Neural progenitor cell (in vitro differentiated cells): ENCODE results near the gene PDE7B. TPM values are rescaled to one million over a fixed set of nuclear protein-coding genes. Genes with fewer than 3 reads are reported as not detected.

ENCODE experiments used
- DNase-seq: peaks from one replicate; pipeline ENCODE4 v3.0.0-alpha.2; 2016; ENCODE audit warnings: low spot score
- H2AFZ ChIP-seq: fragments of 200-600 bp; sonication (generic); replicated peaks from 2 replicates; pipeline ENCODE4 v1.6.1; 2016; ENCODE audit warnings: antibody characterized with exemption
- H3F3A ChIP-seq: fragments of 200-600 bp; sonication (generic); 2 replicates; pipeline ENCODE4 v1.6.1; 2016; ENCODE audit warnings: antibody characterized with exemption, low read depth
- H3K27ac ChIP-seq: fragments of 200-600 bp; sonication (generic); 2 replicates; pipeline ENCODE4 v1.5.1; 2016; ENCODE audit warnings: mild to moderate bottlenecking
- H3K27me3 ChIP-seq: fragments of 200-600 bp; sonication (generic); 2 replicates; pipeline ENCODE4 v1.6.1; 2016; ENCODE audit warnings: mild to moderate bottlenecking, moderate library complexity
- H3K36me3 ChIP-seq: fragments of 200-600 bp; sonication (generic); 2 replicates; pipeline ENCODE4 v1.5.1; 2016
- H3K4me1 ChIP-seq: fragments of 200-600 bp; sonication (generic); 2 replicates; pipeline ENCODE4 v1.6.1; 2016; ENCODE audit warnings: mixed run types
- H3K4me2 ChIP-seq: fragments of 200-600 bp; sonication (generic); 2 replicates; pipeline ENCODE4 v1.6.1; 2016
- H3K4me3 ChIP-seq: fragments of 200-600 bp; sonication (generic); 2 replicates; pipeline ENCODE4 v1.5.1; 2016
- H3K79me2 ChIP-seq: fragments of 200-600 bp; sonication (generic); 2 replicates; pipeline ENCODE4 v1.6.1; 2016; ENCODE audit warnings: low read depth
- H3K9ac ChIP-seq: fragments of 200-600 bp; sonication (generic); 2 replicates; pipeline ENCODE4 v1.6.1; 2016
- H3K9me3 ChIP-seq: fragments of 200-600 bp; sonication (generic); 2 replicates; pipeline ENCODE4 v1.5.1; 2016; ENCODE audit warnings: low read depth
- H4K20me1 ChIP-seq: fragments of 200-600 bp; sonication (generic); 2 replicates; pipeline ENCODE4 v1.6.1; 2016; ENCODE audit warnings: low read depth
- H3K27ac Mint-ChIP-seq: 3 replicates; pipeline ENCODE4 v1.8.0; 2021; ENCODE audit warnings: mixed read lengths
- H3K27me3 Mint-ChIP-seq: 2 replicates; pipeline ENCODE4 v1.8.0; 2022; ENCODE audit warnings: low read depth, mild to moderate bottlenecking, inconsistent platforms, moderate library complexity, mixed read lengths; ENCODE audit not compliant: insufficient read depth
- H3K36me3 Mint-ChIP-seq: 3 replicates; pipeline ENCODE4 v1.8.0; 2021; ENCODE audit warnings: mixed read lengths
- H3K4me1 Mint-ChIP-seq: 3 replicates; pipeline ENCODE4 v1.8.0; 2021; ENCODE audit warnings: mixed read lengths
- H3K4me3 Mint-ChIP-seq: 3 replicates; pipeline ENCODE4 v1.8.0; 2021; ENCODE audit warnings: mild to moderate bottlenecking, moderate library complexity, mixed read lengths
- H3K9me3 Mint-ChIP-seq: 3 replicates; pipeline ENCODE4 v1.8.0; 2020; ENCODE audit warnings: mixed read lengths
- CTCF ChIP-seq: fragments of 200-600 bp; sonication (generic); IDR thresholded peaks from 2 replicates; pipeline ENCODE4 v1.5.1; 2017; ENCODE audit warnings: antibody characterized with exemption, mild to moderate bottlenecking
- EZH2 ChIP-seq: fragments of 200-600 bp; sonication (generic); IDR thresholded peaks from 2 replicates; pipeline ENCODE4 v1.6.1; 2017; ENCODE audit warnings: antibody characterized with exemption, mild to moderate bottlenecking, moderate library complexity
- EZH2phosphoT487 ChIP-seq: fragments of 200-600 bp; sonication (generic); IDR thresholded peaks from 2 replicates; pipeline ENCODE4 v1.6.1; 2017; ENCODE audit warnings: antibody characterized with exemption
- total RNA-seq: library from RNA; depleted of rRNA; stranded (reverse); fragments of >200 nt; gene quantifications from 2 replicates; pipeline ENCODE4 v1.2.3, GENCODE V29; 2015; ENCODE audit warnings: low replicate concordance

Gene PDE7B
- total RNA-seq, 1 donor from 2014 or later: 0.04 TPM

DNA sequence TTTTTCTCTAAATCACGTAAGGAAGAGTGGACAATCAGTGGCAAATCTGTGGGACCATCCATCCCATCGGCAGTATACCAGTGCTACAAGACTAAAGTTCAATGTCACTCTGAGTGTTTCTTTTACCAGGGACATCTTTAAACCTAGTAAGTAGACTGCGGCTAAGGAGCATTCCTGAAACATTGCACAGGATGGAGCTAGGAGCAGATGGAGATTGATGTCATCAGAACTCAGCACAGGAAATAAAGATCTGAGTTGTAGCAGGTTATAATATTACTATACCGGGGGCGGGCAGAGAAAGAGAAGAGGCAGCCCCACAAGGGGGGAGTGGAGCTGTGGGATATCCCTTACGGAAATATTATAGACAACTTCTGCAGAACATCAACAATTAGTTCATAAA lies 236.5 kb downstream of the PDE7B start:
- Histone ChIP-seq H3K4me1 (no peaks in the 10 kb centered on the region), H3K36me3 (no peaks in the 10 kb centered on the region), H3K4me2 (no peak overlapping the region), H3F3A (no peaks in the 10 kb centered on the region), H3K27me3 (no peaks in the 10 kb centered on the region), H3K4me3 (no peak overlapping the region), H2AFZ (no peak overlapping the region), H3K9me3 (no peaks in the 10 kb centered on the region), H3K27ac (no peak overlapping the region), H4K20me1 (no peaks in the 10 kb centered on the region), H3K9ac (no peak overlapping the region), H3K79me2 (no peaks in the 10 kb centered on the region)
- Mint-ChIP-seq H3K9me3 (no peaks in the 10 kb centered on the region), H3K4me1 (no peaks in the 10 kb centered on the region), H3K27ac (no peak overlapping the region), H3K27me3 (peaks cover under 1% of the 10 kb centered on the region), H3K36me3 (no peaks in the 10 kb centered on the region), H3K4me3 (no peak overlapping the region)
- TF ChIP-seq CTCF: no peak
- no peak for TF ChIP-seq EZH2
- TF ChIP-seq EZH2phosphoT487: no peak
- DNase-seq: no peak

DNA sequence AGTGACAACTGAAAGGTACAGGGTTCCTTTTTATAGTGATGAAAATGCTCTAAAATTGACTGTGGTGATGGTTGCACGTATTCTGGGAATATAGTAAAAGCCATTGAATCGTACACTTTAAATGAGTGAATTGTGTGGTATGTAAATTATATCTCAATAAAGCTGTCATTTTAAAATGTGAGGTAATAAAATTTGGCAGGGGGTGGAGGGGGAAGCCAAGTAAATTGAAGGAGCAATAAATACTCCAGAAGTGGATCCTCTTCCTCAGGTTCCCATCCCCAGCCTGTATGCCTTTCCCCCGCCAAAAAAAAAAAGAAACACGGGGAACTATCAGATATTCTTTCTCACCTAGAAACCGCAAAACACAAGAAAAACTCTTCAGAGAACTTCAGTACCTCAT lies 237.2 kb downstream of the PDE7B start:
- Mint-ChIP-seq H3K4me3 (no peak overlapping the region), H3K36me3 (no peaks in the 10 kb centered on the region), H3K27me3 (no peaks in the 10 kb centered on the region), H3K27ac (no peak overlapping the region), H3K4me1 (no peaks in the 10 kb centered on the region), H3K9me3 (no peaks in the 10 kb centered on the region)
- no peak overlapping the region for H3K4me2 ChIP-seq
- H4K20me1 ChIP-seq: no peaks in the 10 kb centered on the region
- no peaks in the 10 kb centered on the region for H3K79me2 ChIP-seq
- no peaks in the 10 kb centered on the region for H3K9me3 ChIP-seq
- H3K27me3 ChIP-seq: no peaks in the 10 kb centered on the region
- H3F3A ChIP-seq: no peaks in the 10 kb centered on the region
- H2AFZ ChIP-seq: no peak overlapping the region
- H3K27ac ChIP-seq: no peak overlapping the region
- no peak for DNase-seq
- H3K4me3 ChIP-seq: no peak overlapping the region
- TF ChIP-seq CTCF: no peak
- TF ChIP-seq EZH2: no peak
- TF ChIP-seq EZH2phosphoT487: no peak
- no peaks in the 10 kb centered on the region for H3K36me3 ChIP-seq
- H3K4me1 ChIP-seq: no peaks in the 10 kb centered on the region
- H3K9ac ChIP-seq: no peak overlapping the region

DNA sequence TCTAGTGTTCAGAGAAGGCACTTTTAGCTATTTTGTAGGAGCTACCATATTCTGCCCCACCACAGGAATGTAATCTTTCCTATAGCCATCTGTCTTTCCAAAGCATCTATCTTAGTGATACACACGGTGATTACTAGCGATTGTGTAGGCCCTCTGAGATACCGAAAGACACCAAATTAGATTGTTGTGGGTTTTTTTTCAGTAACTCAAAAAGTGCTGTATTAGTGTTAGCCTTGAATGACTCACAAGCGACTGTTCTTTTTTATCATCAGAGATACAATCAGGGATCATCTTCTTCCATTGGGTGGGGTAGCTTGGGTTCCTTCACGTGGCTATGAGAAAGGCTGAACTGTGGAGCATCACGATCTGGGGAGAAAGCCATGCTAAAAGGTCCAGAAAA lies 238.4 kb downstream of the PDE7B start:
- no peaks in the 10 kb centered on the region for H3K36me3 ChIP-seq
- H3K27ac ChIP-seq: no peak overlapping the region
- H2AFZ ChIP-seq: no peak overlapping the region
- DNase-seq: no peak
- Mint-ChIP-seq H3K4me1 (no peaks in the 10 kb centered on the region), H3K36me3 (no peaks in the 10 kb centered on the region), H3K4me3 (no peak overlapping the region), H3K27me3 (peaks cover 3% of the 10 kb centered on the region), H3K9me3 (peaks cover 5% of the 10 kb centered on the region), H3K27ac (no peak overlapping the region)
- H4K20me1 ChIP-seq: no peaks in the 10 kb centered on the region
- no peaks in the 10 kb centered on the region for H3F3A ChIP-seq
- no peaks in the 10 kb centered on the region for H3K9me3 ChIP-seq
- H3K4me2 ChIP-seq: no peak overlapping the region
- H3K9ac ChIP-seq: no peak overlapping the region
- no peak overlapping the region for H3K4me3 ChIP-seq
- no peaks in the 10 kb centered on the region for H3K27me3 ChIP-seq
- TF ChIP-seq EZH2phosphoT487: no peak
- TF ChIP-seq EZH2: no peak
- no peak for TF ChIP-seq CTCF
- no peaks in the 10 kb centered on the region for H3K79me2 ChIP-seq
- no peaks in the 10 kb centered on the region for H3K4me1 ChIP-seq
